OCI-LY7 (cell line): ENCODE data around the gene PITPNC1.

ENCODE experiments used
- CTCF ChIP-seq: fragments of 200-600 bp; sonication (generic); conservative IDR thresholded peaks from 2 replicates; pipeline ENCODE4 v1.5.1; 2014; ENCODE audit warnings: mild to moderate bottlenecking, antibody characterized with exemption, low read length, moderate library complexity, mixed read lengths
- EZH2phosphoT487 ChIP-seq: fragments of 200-600 bp; sonication (generic); IDR thresholded peaks from 2 replicates; pipeline ENCODE4 v1.6.1; 2018; ENCODE audit warnings: low read depth, borderline replicate concordance, mild to moderate bottlenecking, mixed run types, antibody characterized with exemption, low read length, moderate library complexity, mixed read lengths

DNA sequence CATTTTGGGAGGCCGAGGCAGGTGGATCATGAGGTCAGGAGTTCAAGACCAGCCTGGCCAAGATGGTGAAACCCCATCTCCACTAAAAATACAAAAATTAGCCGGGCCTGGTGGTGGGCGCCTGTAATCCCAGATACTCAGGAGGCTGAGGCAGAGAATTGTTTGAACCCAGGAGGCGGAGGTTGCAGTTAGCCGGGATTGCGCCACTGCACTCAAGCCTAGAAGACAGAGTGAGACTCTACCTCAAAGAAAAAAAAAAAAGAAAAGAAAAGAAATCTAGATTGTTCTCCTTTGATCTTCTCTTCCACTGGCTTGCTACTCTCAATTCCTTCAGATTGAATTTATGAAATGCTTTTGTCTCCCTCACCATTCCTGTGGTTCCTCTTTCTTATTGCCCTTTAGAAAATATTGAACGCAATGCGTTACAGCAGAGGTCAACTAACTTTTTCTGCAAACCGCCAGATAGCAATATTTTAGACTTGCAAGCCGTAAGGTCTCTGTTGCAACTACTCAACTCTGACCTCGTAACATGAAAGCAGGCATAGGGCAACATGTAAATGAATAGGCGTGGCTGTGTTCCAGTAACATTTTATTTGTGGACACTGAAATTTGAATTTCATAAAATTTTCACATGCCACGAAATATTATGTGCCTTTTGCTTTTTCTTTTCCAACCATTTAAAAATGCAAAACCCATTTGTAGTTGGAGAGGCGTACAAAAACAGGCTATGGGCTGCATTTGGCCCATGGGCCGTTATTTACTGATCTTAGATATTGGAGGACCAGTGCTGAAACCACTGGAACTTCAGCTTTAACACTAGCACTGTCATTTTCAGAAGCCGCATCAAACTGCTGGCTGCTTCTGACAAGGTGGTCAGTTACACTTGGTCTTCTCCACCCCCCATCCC is 24.8 kb downstream of the PITPNC1 start:
- TF ChIP-seq CTCF (no peak), EZH2phosphoT487 (no peak)
